ENCODE measurements around the gene SELENOM. TPM values are rescaled to one million over a fixed set of nuclear protein-coding genes. Genes with fewer than 3 reads are reported as not detected.
"Not testable (repeated sequence)": the region's sequence is repeated elsewhere in the genome, so short reads cannot be mapped to it uniquely, and the experiment has no call there.

Gene SELENOM
- total and polyA plus RNA-seq, 2 donors (not counting 1 experiment from before 2014, with no cell fraction given) = 23.6 to 43.3 TPM

- Histone ChIP-seq H3K9me3 (ENCODE audit: control extremely low read depth in 1 of 3, control insufficient read depth in 2 of 3, insufficient read depth in 1 of 3, low read length in 2 of 3) (no peaks in the 10 kb centered on the region), H3K4me2 (replicated peaks; ENCODE audit: low read depth, low read length, poor library complexity, severe bottlenecking) (no peak overlapping the region), H3K36me3 (replicated peaks in 1 of 2; ENCODE audit: control extremely low read depth in 1 of 2, control insufficient read depth in 1 of 2, extremely low read depth in 1 of 2, insufficient read depth in 2 of 2, low read length in 1 of 2) (no peaks in the 10 kb centered on the region), H3K79me2 (ENCODE audit: control insufficient read depth, insufficient read depth, low read length) (no peaks in the 10 kb centered on the region), H3K4me3 (ENCODE audit: control extremely low read depth in 1 of 5, extremely low read depth in 1 of 5, insufficient read depth in 1 of 5, low read depth in 2 of 5, low read length in 4 of 5) (no peak overlapping the region), H3K27me3 (replicated peaks in 1 of 4; ENCODE audit: control extremely low read depth in 1 of 4, control insufficient read depth in 3 of 4, insufficient read depth in 4 of 4, low read length in 3 of 4) (no peaks in the 10 kb centered on the region), H3K27ac (ENCODE audit: low read length in 2 of 2) (no peak overlapping the region), H2AFZ (ENCODE audit: insufficient read depth, low read depth, low read length, poor library complexity, severe bottlenecking) (no peak overlapping the region), H3K4me1 (ENCODE audit: control insufficient read depth in 2 of 2, insufficient read depth in 2 of 2, low read length in 2 of 2) (no peaks in the 10 kb centered on the region), H4K20me1 (ENCODE audit: control insufficient read depth, insufficient read depth, low read length, poor library complexity, severe bottlenecking) (no peaks in the 10 kb centered on the region), H3K9ac (ENCODE audit: low read length) (no peak overlapping the region)
- ATAC-seq (ENCODE audit: low read depth) = no peak
- intact Hi-C loops (cut with micrococcal nuclease) = no loop called here
- no peak overlapping the region for H3K27ac Mint-ChIP-seq
- DNase-seq = no peak
- ChIA-PET CTCF (no interaction called here), POLR2A (no interaction called here)
- H3K27me3 Mint-ChIP-seq = no peaks in the 10 kb centered on the region
- H3K4me1 Mint-ChIP-seq = peaks cover 4% of the 10 kb centered on the region
- WGBS (ENCODE audit: insufficient coverage) = no CpG with 5 or more reads among the region's 2 CpGs
- peaks cover 8% of the 10 kb centered on the region for H3K9me3 Mint-ChIP-seq (ENCODE audit: insufficient read depth)
- no peak for TF ChIP-seq EZH2 (IDR thresholded peaks at IDR 0.05; ENCODE audit: borderline replicate concordance, insufficient read depth, low read depth, low read length, poor library complexity, severe bottlenecking)
- TF ChIP-seq, protein P1, sequence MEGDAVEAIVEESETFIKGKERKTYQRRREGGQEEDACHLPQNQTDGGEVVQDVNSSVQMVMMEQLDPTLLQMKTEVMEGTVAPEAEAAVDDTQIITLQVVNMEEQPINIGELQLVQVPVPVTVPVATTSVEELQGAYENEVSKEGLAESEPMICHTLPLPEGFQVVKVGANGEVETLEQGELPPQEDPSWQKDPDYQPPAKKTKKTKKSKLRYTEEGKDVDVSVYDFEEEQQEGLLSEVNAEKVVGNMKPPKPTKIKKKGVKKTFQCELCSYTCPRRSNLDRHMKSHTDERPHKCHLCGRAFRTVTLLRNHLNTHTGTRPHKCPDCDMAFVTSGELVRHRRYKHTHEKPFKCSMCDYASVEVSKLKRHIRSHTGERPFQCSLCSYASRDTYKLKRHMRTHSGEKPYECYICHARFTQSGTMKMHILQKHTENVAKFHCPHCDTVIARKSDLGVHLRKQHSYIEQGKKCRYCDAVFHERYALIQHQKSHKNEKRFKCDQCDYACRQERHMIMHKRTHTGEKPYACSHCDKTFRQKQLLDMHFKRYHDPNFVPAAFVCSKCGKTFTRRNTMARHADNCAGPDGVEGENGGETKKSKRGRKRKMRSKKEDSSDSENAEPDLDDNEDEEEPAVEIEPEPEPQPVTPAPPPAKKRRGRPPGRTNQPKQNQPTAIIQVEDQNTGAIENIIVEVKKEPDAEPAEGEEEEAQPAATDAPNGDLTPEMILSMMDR (IDR thresholded peaks at IDR 0.05) = no peak
- H3K4me3 Mint-ChIP-seq = no peak overlapping the region
Measured at GRCh38 chr22:31062566-31063230, 44.7 kb downstream of the SELENOM start.

GRCh38 chr22:31059663-31060062 is 47.7 kb downstream of the SELENOM start:
- POLR2A ChIA-PET; H3K9me3 ChIP-seq (ENCODE audit: control extremely low read depth in 1 of 3, control insufficient read depth in 2 of 3, insufficient read depth in 1 of 3, low read length in 2 of 3); H3K4me1 ChIP-seq (ENCODE audit: control insufficient read depth in 2 of 2, insufficient read depth in 2 of 2, low read length in 2 of 2); H3K79me2 ChIP-seq (ENCODE audit: control insufficient read depth, insufficient read depth, low read length); H3K4me3 ChIP-seq (ENCODE audit: control extremely low read depth in 1 of 5, extremely low read depth in 1 of 5, insufficient read depth in 1 of 5, low read depth in 2 of 5, low read length in 4 of 5); H2AFZ ChIP-seq (ENCODE audit: insufficient read depth, low read depth, low read length, poor library complexity, severe bottlenecking); H3K4me3 Mint-ChIP-seq; H3K27ac ChIP-seq (ENCODE audit: low read length in 2 of 2); DNase-seq; H3K27me3 ChIP-seq (replicated peaks in 1 of 4; ENCODE audit: control extremely low read depth in 1 of 4, control insufficient read depth in 3 of 4, insufficient read depth in 4 of 4, low read length in 3 of 4); H3K36me3 ChIP-seq (replicated peaks in 1 of 2; ENCODE audit: control extremely low read depth in 1 of 2, control insufficient read depth in 1 of 2, extremely low read depth in 1 of 2, insufficient read depth in 2 of 2, low read length in 1 of 2); H3K4me2 ChIP-seq (replicated peaks; ENCODE audit: low read depth, low read length, poor library complexity, severe bottlenecking); H3K4me1 Mint-ChIP-seq; H4K20me1 ChIP-seq (ENCODE audit: control insufficient read depth, insufficient read depth, low read length, poor library complexity, severe bottlenecking); intact Hi-C loops (cut with micrococcal nuclease); ATAC-seq (ENCODE audit: low read depth); H3K9me3 Mint-ChIP-seq (ENCODE audit: insufficient read depth); H3K9ac ChIP-seq (ENCODE audit: low read length); H3K27ac Mint-ChIP-seq; H3K27me3 Mint-ChIP-seq; CTCF ChIA-PET: not testable (repeated sequence)
- 84% methylated on average over 6 of the region's 6 CpGs for WGBS (ENCODE audit: insufficient coverage)
